ENCODE measurements around the gene IGF2BP3. TPM values are rescaled to one million over a fixed set of nuclear protein-coding genes. Genes with fewer than 3 reads are reported as not detected.

The IGF2BP3 gene
- total RNA-seq, 1 experiment from 2014 or later, result 111 TPM

DNA sequence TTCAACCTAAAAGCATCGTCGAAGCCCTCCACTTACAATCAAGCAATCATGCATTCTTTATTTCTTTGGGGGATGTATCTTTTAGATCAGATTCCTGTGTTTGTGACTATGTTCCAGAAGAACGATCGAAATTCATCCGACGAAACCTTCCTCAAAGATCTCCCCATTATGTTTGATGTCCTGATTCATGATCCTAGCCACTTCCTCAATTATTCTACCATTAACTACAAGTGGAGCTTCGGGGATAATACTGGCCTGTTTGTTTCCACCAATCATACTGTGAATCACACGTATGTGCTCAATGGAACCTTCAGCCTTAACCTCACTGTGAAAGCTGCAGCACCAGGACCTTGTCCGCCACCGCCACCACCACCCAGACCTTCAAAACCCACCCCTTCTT is 209.9 kb downstream of the IGF2BP3 start:
- Mint-ChIP-seq H3K27ac (ENCODE audit: unreplicated experiment) (no peak overlapping the region), H3K4me3 (ENCODE audit: low read depth, unreplicated experiment) (no peak overlapping the region), H3K36me3 (ENCODE audit: insufficient read depth, unreplicated experiment) (no peaks in the 10 kb centered on the region), H3K4me1 (ENCODE audit: low read depth, unreplicated experiment) (no peaks in the 10 kb centered on the region), H3K27me3 (ENCODE audit: unreplicated experiment) (peaks cover 37% of the 10 kb centered on the region), H3K9me3 (ENCODE audit: low read depth, unreplicated experiment) (no peaks in the 10 kb centered on the region)
- CTCF ChIA-PET, result no interaction called here
- no peak for DNase-seq
- no TSS peak for BruUV-seq (replicated peaks)
- TF ChIP-seq, protein P1, sequence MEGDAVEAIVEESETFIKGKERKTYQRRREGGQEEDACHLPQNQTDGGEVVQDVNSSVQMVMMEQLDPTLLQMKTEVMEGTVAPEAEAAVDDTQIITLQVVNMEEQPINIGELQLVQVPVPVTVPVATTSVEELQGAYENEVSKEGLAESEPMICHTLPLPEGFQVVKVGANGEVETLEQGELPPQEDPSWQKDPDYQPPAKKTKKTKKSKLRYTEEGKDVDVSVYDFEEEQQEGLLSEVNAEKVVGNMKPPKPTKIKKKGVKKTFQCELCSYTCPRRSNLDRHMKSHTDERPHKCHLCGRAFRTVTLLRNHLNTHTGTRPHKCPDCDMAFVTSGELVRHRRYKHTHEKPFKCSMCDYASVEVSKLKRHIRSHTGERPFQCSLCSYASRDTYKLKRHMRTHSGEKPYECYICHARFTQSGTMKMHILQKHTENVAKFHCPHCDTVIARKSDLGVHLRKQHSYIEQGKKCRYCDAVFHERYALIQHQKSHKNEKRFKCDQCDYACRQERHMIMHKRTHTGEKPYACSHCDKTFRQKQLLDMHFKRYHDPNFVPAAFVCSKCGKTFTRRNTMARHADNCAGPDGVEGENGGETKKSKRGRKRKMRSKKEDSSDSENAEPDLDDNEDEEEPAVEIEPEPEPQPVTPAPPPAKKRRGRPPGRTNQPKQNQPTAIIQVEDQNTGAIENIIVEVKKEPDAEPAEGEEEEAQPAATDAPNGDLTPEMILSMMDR (IDR thresholded peaks at IDR 0.05; ENCODE audit: unreplicated experiment), result no peak
- intact Hi-C loops (cut with micrococcal nuclease; ENCODE audit: unreplicated experiment), result loop anchor here (5.0 kb wide), 1 partner anchor 73 kb away; no protein-coding TSS in a partner anchor

Other genes starting within 250 kb of the IGF2BP3 start
- 5.8 and 6.1 TPM in 2 replicates for gene GPNMB, start 223.7 kb downstream of the IGF2BP3 start, total RNA-seq (2022)
- gene MALSU1, start 171.2 kb downstream of the IGF2BP3 start, total RNA-seq (2022), result 108 and 114 TPM in 2 replicates
- gene TRA2A, start 61.5 kb upstream of the IGF2BP3 start, total RNA-seq (2022), result 136 and 143 TPM in 2 replicates
- 11.0 and 12.3 TPM in 2 replicates for gene CCDC126, start 126.9 kb upstream of the IGF2BP3 start, total RNA-seq (2022)
- gene FAM221A, start 209.7 kb upstream of the IGF2BP3 start, total RNA-seq (2022), result 25.2 and 30.8 TPM in 2 replicates
- 1.7 and 2.1 TPM in 2 replicates for gene STK31, start 239.7 kb upstream of the IGF2BP3 start, total RNA-seq (2022)

Data from Calu3 (cell line).